Right lobe of liver (tissue), 6 donors: Measurements from ENCODE around the gene ABCG4. TPM values are rescaled to one million over a fixed set of nuclear protein-coding genes. Genes with fewer than 3 reads are reported as not detected.

Experiments
- ATAC-seq, 4 donors: fragments of 200-7000 bp; cut with Tn5 transposase; one replicate each; pipeline ENCODE4 v1.9.1; 2020; ENCODE audit warnings: mild to moderate bottlenecking in 4 of 4, moderate library complexity in 4 of 4
- DNase-seq, 3 donors: peaks; one replicate each; pipeline ENCODE4 v3.0.0-alpha.2; 2020
- H3K27ac ChIP-seq, 3 donors: fragments of 200-600 bp; one replicate each; pipeline ENCODE4 v1.8.0; 2022
- H3K27me3 ChIP-seq, 2 donors: fragments of 200-600 bp; one replicate each; pipeline ENCODE4 v1.8.0; 2022
- H3K36me3 ChIP-seq, 4 donors: fragments of 200-600 bp; sonication (generic) in 1 of 4; one replicate each; pipeline versions ENCODE4 v1.5.1 to v1.8.0; 2017 to 2022; ENCODE audit warnings: control low read depth in 1 of 4
- H3K4me1 ChIP-seq, 4 donors: fragments of 200-600 bp; sonication (generic) in 1 of 4; one replicate each; pipeline versions ENCODE4 v1.5.1 to v1.8.0; 2017 to 2022; ENCODE audit warnings: control low read depth in 1 of 4
- H3K4me3 ChIP-seq, 3 donors: fragments of 200-600 bp; one replicate each; pipeline ENCODE4 v1.8.0; 2022
- H3K9me3 ChIP-seq, 4 donors: fragments of 200-600 bp; sonication (generic) in 1 of 4; one replicate each; pipeline versions ENCODE4 v1.5.1 to v1.8.0; 2017 to 2022; ENCODE audit warnings: control low read depth in 1 of 4
- CTCF ChIP-seq, 4 donors: fragments of 200-600 bp in 3 of 4; fragments of 450-650 bp in 1 of 4; IDR thresholded peaks; one replicate each; pipeline versions ENCODE4 v1.5.1 to v1.8.0; 2016 to 2022; ENCODE audit warnings: antibody characterized with exemption in 4 of 4, mild to moderate bottlenecking in 2 of 4
- POLR2A ChIP-seq: fragments of 450-650 bp; IDR thresholded peaks from one replicate; pipeline ENCODE4 v1.6.1; 2017; ENCODE audit warnings: antibody characterized with exemption, mild to moderate bottlenecking
- WGBS: methylation state at CpG from one replicate; pipeline ENCODE4 v1.1.6; 2018; ENCODE audit warnings: low coverage, low lambda C conversion rate; ENCODE audit not compliant: insufficient coverage; ENCODE audit errors: missing lambda C conversion rate; 5-methylcytosine and 5-hydroxymethylcytosine counted together
- intact Hi-C, 2 donors: fragments of 100-400 bp; cut with DNase I; formaldehyde crosslinking; loops; one replicate each; pipeline versions ENCODE4 v1.11.2 to v1.14.1; 2022
- total RNA-seq, 6 experiments: library from RNA; depleted of rRNA in 2 of 6; stranded (reverse); fragments of >200 nt in 2 of 6; fragmentation: NEBNext Ultra II Directional in 3 of 6; extraction: Animal tissue kit (Norgen Biotek cat#: 25700) in 3 of 6; gene quantifications; one replicate each; pipeline versions ENCODE4 v1.1.0 to v1.2.4, GENCODE V29; 2016 to 2023
- donor health status: DM: no; HTN: yes; CAD: no.
- donor health status: DM: no; HTN: no; CAD: no.
- donor health status: DM: no; HTN: no; CAD: no.
- donor health status: DM: no; HTN: yes; CAD: no.
- donor health status: DM: no; HTN: yes; CAD: no.

ABCG4 gene
- total RNA-seq, 6 experiments from 2014 or later = 0.04 to 0.22 (median 0.09) TPM; not detected in 2

- Histone ChIP-seq H3K27me3 (no peaks in the 10 kb centered on the region), H3K4me1 (peaks cover 0 to 4% (median 0%) of the 10 kb centered on the region in 4 donors), H3K9me3 (no peaks in the 10 kb centered on the region), H3K27ac (no peak overlapping the region), H3K36me3 (peaks cover 0 to 9% (median 0%) of the 10 kb centered on the region in 4 donors), H3K4me3 (no peak overlapping the region)
- 61% methylated on average over 6 of the region's 6 CpGs for WGBS
- intact Hi-C loops = no loop called here
- no peak for ATAC-seq
- DNase-seq = no peak
- no peak for TF ChIP-seq CTCF (IDR thresholded peaks at IDR 0.05)
- no peak for TF ChIP-seq POLR2A
Observed at GRCh38 chr11:119175493-119176077, 26.7 kb downstream of the ABCG4 start.

- Histone ChIP-seq H3K36me3 (peaks cover 0 to 9% (median 0%) of the 10 kb centered on the region in 4 donors), H3K9me3 (no peaks in the 10 kb centered on the region), H3K27ac (peak overlapping the region; percentile 30 to 59 (median 57)), H3K4me3 (no peak overlapping the region), H3K4me1 (peaks cover 0 to 14% (median 5%) of the 10 kb centered on the region in 4 donors), H3K27me3 (no peaks in the 10 kb centered on the region)
- DNase-seq = no peak
- TF ChIP-seq CTCF (IDR thresholded peaks at IDR 0.05) (no peak), POLR2A (no peak)
- WGBS = 39% methylated on average over 4 of the region's 4 CpGs
- peak in 2 of 4 donors; percentile 3 to 25 for ATAC-seq
- intact Hi-C loops = no loop called here
Observed at GRCh38 chr11:119178166-119178680, 29.4 kb downstream of the ABCG4 start.

GRCh38 chr11:119179342-119179741, 30.5 kb downstream of the ABCG4 start:
- TF ChIP-seq POLR2A (no peak), CTCF (IDR thresholded peaks at IDR 0.05) (no peak)
- no peak for ATAC-seq
- 80% methylated on average over 2 of the region's 6 CpGs for WGBS
- Histone ChIP-seq H3K36me3 (peaks cover 0 to 7% (median 0%) of the 10 kb centered on the region in 4 donors), H3K9me3 (no peaks in the 10 kb centered on the region), H3K4me1 (peaks cover 0 to 14% (median 5%) of the 10 kb centered on the region in 4 donors), H3K27ac (no peak overlapping the region), H3K4me3 (no peak overlapping the region), H3K27me3 (no peaks in the 10 kb centered on the region)
- intact Hi-C loops = no loop called here
- DNase-seq = no peak

GRCh38 chr11:119179983-119180382, 31.1 kb downstream of the ABCG4 start:
- 36% methylated on average over 3 of the region's 10 CpGs for WGBS
- intact Hi-C loops = no loop called here

More at GRCh38 chr11:119179983-119180382, 31.1 kb downstream of the ABCG4 start:
- ATAC-seq (peak; percentile 49 to 69 (median 58)), DNase-seq (peak; percentile 55 to 71 (median 69))
- H3K4me1 ChIP-seq = peaks cover 0 to 14% (median 5%) of the 10 kb centered on the region in 4 donors
- H3K4me3 ChIP-seq = no peak overlapping the region
- H3K27me3 ChIP-seq = no peaks in the 10 kb centered on the region
- no peak overlapping the region for H3K27ac ChIP-seq
- peaks cover 0 to 1% (median 0%) of the 10 kb centered on the region in 4 donors for H3K36me3 ChIP-seq
- TF ChIP-seq CTCF (IDR thresholded peaks at IDR 0.05) = no peak
- TF ChIP-seq POLR2A = no peak
- H3K9me3 ChIP-seq = no peaks in the 10 kb centered on the region
